Femur (tissue), 1 donor: ENCODE measurements around the gene EDC4.
"Not testable (repeated sequence)": the region's sequence is repeated elsewhere in the genome, so short reads cannot be mapped to it uniquely, and the experiment has no call there.

Experiments used
- DNase-seq: peaks from one replicate; pipeline ENCODE4 v3.0.0-alpha.2; 2017

The EDC4 gene

DNA sequence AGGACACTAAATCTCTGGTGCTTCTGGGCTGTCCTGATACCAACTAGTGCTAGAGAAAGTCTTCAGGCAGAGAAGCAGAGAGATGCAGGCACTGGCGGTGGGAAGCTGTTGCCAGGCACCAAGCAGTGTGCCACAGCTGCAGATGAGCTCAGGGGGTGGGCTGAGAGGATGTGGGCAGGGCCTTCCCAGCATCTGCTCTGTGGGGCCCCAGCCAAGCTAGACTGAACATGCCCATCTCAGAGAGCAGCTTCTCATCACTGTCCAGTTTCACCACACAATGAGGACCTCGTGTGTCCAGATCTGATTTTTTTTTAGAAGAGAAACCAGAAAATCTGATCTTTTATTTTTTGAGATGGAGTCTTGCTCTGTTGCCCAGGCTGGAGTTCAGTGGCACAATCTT, 37.3 kb downstream of the EDC4 start:
- peak; percentile 74 for DNase-seq

DNA sequence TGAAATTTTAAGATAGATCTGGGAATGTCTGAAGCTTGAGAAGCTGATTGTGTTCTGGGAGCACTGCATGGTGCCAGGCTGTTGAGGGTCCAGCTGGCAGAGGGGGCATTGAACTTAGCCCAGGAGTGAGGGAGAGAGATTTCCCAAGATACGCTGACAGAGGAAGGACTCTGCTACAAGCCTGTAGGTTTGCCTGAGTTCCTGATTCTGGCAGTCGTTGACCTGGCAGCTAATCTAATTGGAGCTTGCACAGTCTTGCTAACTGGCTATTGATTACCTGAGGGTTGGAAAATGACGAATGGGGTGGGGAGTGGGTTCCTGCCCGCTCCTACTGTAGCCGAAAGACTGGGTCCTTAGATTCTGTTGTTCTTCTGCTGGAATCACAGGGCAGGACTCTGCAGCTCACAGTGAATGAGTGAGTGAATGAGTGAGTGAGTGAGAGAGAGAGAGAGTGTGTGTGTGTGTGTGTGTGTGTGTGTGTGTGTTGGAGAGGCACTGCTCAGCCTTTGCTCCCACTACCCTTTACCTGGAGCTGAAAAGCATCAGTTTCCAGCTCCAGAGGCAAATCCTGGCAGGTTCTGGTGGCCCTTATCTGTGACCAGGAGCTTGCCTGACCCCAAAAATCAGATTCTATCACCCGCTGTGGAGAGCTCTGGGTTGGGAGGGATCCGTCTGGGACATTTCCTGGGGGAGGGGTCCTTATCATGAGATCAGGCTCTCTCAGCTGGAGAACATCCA, 42.1 kb downstream of the EDC4 start:
- no peak for DNase-seq

DNA sequence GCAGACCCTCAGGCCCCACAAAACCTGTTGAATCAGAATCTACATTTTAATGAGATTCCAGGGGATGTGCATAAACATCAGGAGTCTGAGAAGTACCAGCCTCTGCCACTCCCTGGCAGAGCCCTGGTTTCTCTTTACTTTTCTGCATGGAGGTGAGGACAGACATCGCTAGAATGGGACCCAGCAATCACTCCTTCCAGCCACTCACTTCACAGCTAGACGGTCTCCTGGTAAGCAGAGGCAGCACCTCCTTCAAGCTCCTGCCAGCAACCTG, 42.6 kb downstream of the EDC4 start:
- DNase-seq: not testable (repeated sequence)

DNA sequence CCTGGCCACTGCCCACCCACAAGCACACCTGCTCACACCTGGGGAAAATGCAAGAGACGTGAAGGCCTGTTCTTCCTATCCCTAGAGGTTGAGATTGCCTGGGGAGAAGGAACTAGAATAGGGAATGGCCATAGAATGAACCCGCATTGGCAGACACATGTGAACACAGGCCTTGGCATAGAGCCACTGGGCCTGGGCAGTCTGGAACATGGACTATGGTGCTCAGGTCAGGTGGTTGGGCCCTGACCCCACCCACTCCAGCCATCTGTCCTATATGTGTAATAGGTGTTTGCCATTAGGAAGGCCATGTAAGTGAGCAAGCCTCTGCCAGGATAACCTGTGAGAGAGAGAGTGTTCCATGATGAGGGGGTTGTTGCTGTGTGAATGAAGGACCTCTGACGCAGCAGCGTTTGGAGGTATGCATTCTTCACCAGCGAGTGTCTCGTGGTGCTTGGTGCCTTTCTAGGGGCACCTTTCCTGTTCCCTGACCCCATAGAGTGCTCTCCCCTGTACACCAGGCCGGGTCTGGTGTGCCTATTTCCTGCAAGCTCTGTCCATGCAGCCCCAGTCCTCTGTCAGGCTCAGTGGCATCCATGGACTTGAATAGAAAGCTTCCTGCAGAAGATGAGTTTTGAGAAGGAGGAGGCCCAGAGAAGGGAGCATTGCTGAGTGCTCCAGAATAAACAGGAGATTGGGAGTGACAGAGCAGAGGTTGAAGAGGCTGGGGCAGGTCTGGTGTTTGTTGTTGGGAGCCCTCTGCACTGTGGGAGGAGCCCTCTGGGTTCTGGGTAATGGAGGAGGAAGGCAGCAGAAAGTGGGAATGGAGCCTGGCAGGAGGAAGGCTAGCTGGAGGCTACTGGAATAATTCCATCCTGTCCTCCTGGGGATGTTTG, 43.2 kb downstream of the EDC4 start:
- DNase-seq: no peak

DNA sequence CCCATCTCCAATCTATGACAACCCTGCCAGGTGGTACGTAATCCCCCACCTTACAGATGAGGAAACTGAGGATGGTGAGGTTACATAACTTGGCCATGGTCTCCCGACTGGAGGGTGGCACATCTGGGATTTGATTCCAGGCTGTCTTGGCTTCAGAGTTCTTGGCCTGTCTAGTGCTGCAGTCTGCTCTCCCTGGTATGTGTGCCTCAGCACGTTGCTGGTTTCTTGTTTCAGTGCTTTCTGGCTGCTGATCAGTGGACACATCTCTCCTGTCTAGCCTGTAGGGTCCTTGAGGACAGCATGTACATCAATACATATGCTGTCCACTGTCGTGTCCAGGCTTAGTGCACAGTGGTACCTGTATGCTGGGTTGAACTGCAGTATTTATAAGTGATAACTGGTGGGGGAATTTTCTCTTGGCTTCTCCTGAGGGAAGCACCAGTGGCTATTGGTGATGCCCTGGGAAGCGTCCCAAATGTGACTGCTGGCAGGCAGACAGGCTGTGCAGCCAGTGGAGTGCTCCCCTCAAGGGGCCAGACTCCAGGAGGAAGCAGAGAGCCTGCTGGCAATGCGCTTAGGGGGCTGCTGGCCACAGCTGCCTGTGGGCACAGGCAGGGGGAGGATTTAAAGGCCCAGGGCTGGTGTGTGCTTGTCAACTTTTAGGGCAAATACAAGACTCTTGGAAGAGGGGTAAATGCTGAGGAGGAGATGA, 44.4 kb downstream of the EDC4 start:
- DNase-seq: peak; percentile 82

DNA sequence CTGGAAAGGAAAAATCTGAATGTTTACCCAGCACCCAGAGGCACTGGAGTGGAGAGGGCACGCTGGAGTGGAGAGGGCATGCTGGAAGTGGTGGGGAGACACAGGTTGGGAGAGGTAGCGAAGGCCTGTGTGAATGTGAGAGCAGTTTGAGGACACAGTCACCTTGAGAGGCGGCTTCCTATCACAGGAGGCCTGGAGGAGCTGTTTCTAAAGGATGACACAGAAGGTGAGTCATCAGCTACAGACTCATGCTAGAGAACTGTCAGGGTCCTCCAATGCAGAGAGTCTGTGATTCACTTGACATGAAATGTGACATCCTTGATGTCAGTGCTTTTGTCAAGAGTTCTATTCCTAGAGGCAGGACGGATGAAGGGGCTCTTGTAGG, 45.0 kb downstream of the EDC4 start:
- no peak for DNase-seq

DNA sequence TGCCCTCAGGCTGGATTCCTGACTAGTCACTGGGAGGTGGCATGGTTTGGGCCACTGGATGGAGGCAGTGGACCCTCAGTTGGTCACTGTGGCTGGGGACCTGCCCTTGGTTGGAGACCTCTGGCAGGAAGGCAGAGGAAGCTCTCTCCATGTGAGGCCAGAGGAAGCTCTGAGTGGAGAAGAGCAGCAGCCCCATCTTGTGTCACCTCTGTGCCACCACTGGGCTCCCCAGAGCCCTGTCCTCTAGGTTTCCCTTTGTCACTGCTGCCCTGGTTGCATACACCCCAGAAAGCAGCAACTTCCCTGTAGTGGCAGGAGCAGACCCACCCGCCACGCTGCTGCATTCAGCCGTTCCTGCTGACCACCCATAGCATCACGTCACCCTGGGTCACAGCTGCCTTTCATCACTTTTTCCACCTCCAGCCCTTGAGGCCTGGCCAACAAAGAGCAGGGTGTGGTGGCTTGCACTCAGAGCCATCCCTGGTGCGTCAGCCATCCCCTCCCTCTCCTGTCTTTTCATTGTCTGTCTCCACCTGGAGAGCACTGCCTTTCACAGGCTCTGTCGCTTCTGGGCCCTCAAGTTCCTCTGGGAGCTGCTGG, 46.9 kb downstream of the EDC4 start:
- peak; percentile 43 for DNase-seq

DNA sequence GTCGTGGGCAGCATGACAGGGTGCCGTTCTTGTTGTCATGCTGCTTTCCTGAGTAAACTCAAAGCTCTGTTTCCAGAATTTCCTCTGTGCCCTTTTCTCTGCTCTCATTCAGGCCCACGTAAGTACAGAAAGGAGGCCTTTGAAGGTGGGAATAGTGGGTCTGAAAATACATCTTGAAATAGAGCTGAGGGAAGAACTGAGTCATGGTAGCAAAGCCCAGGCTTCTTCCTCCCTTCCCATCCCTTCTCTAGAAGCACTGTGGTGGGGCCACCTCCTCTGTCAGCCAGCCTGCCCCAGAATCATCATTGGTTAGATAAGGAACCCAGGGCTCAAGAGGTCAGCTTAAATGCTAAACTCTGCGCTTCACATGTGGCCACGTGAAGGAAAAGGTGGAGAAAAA, 49.4 kb downstream of the EDC4 start:
- DNase-seq: no peak

DNA sequence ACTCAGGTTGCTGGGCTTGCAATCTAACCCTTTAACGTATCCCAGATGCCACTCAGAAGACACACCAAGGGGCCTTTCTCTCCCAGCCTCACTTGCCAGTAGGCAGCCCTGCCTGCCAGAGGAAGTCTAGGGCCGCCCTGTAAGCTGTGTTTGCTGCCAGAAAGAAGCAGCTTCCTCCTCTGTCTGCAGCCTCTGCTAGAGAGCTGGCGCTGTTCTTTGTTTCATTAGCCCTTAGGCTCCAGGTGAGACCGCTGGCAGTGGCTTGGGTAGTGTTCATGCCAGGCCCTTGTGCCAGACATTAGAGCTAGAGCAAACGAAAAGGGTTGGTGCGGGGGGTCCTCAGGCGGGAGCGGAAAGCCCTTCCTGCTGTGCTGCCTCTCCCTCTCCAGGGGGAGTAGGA, 49.9 kb downstream of the EDC4 start:
- no peak for DNase-seq

DNA sequence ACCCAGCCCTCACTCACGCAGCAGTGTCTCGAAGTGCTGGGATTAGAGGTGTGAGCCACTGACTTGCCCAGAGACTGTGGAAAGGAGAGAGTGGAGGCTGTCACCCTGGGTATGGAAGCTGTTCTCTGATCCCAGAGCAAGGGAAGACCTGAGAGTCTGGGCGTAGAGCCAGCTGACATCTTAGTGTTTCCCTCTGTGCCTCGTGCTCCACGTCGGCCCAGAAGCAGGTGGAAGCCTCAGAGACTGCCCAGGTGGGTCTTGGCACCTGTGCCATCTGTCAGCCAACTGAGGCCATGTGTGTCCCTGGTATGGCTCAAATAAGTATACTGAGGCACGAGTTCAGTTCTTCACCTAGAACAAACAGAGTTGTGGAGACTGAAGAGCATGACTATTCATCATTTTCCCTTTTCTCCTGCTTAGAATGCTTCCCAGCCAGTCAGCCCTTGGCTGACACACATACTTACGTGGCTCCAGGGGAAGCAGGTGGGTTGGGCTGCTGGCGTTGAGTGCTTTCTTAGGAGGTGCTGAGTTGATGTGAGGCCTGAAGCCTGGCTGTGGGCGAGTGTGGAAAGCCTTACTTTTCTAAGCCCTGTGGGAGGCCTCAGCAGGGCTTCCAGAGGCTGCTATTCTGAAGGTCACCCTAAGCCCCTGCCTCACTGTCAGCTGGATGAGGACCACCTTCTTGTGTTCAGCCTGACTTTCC, 50.7 kb downstream of the EDC4 start:
- DNase-seq: peak; percentile 43

DNA sequence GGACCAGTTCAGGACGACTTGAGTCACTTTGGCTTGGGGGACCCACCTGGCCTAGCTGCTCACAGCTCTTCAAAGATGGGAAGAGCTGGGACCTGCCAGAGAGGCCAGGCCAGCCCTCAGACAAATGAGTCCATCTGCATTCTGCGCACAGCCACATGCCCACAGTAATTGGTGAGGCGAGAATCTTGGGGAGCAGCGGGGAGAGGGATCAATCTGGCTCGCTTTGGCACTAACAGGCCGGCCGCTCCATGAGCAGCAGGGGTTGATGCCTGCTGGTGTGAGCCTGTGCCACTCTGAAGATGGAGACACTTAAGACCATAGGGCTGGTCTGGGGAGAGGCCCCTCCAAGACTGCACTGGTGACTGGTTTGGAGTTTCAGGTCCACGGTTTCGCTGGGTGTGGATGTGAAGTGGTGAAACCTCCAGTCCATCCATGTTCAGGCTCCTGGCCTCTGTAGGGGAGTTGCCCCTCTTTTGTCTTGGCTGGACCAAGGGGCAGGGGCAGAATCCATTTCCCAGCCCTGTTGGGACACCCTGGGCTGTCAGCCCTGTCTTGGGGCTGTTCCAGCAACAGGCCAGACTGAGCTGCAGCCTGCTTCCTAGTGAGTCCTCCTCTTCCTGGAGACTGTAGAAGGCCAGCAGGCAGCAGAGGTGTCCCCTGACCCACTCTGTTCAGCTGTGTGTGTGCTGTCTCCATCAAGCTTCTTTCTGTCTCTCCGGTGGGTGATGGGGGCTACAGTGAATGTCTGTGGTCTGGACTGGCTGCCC, 51.5 kb downstream of the EDC4 start:
- no peak for DNase-seq

DNA sequence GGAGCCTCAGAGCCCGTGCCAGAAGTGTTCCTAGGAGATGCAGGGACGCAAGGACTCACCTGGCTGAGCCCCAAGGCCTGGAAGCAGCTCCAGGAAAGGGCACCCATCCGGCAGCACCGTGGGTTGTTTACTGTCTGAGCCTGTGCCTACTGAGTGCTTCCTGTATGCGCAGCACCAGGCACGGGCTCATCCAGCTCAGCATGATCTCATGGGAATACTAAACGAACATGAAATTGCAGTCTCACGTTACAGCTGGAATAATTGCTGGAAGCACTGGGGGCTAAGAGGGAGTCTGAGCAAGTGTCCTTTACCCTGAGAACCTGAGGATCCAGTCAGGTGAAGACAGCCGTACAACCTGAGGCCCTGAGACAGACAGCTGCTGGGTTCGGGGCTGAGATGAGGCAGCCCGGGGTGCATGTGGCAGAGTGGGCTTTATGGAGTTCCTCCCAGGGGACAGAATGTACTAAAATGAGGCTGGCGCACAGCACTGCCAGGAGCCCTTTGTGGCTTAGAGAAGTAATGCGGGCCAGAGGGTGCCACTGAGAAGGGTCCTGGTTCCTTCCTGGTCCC, 53.4 kb downstream of the EDC4 start:
- peak; percentile 24 for DNase-seq

DNA sequence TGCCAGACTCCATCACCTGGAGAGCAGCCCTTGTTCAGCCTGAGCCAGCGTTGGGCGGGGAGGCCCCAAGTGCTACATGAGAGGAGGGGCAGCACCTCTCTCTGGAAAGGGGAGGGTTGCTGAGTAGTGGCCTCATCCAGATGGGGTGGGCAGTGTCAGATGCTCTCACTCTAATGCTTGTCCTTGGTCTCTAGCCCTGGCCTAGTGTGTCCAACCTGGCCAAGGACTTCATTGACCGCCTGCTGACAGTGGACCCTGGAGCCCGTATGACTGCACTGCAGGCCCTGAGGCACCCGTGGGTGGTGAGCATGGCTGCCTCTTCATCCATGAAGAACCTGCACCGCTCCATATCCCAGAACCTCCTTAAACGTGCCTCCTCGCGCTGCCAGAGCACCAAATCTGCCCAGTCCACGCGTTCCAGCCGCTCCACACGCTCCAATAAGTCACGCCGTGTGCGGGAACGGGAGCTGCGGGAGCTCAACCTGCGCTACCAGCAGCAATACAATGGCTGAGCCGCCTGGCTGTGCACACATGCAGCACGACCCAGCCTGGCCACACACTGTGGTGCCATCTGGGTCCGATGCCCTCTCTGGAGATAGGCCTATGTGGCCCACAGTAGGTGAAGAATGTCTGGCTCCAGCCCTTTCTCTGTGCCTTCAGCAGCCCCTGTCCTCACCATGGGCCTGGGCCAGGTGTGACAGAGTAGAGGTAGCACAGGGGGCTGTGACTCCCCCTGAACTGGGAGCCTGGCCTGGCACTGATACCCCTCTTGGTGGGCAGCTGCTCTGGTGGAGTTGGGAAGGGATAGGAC, 54.5 kb downstream of the EDC4 start:
- no peak for DNase-seq

DNA sequence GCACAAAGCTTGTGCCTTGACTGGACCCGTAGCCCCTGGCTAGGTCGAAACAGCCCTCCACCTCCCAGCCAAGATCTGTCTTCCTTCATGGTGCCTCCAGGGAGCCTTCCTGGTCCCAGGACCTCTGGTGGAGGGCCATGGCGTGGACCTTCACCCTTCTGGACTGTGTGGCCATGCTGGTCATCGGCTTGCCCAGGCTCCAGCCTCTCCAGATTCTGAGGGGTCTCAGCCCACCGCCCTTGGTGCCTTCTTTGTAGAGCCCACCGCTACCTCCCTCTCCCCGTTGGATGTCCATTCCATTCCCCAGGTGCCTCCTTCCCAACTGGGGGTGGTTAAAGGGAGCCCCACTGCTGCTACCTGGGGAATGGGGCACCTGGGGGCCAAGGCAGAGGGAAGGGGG, 55.3 kb downstream of the EDC4 start:
- no peak for DNase-seq

DNA sequence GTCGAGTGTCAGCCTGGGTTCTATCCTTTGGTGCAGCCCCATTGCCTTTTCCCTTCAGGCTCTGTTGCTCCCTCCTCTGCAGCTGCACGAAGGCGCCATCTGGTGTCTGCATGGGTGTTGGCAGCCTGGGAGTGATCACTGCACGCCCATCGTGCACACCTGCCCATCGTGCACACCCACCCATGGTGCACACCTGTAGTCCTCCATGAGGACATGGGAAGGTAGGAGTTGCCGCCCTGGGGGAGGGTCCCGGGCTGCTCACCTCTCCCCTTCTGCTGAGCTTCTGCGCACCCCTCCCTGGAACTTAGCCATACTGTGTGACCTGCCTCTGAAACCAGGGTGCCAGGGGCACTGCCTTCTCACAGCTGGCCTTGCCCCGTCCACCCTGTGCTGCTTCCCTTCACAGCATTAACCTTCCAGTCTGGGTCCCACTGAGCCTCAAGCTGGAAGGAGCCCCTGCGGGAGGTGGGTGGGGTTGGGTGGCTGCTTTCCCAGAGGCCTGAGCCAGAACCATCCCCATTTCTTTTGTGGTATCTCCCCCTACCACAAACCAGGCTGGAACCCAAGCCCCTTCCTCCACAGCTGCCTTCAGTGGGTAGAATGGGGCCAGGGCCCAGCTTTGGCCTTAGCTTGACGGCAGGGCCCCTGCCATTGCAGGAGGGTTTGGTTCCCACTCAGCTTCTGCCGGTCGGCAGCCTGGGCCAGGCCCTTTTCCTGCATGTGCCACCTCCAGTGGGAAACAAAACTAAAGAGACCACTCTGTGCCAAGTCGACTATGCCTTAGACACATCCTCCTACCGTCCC, 55.9 kb downstream of the EDC4 start:
- peak; percentile 80 for DNase-seq

DNA sequence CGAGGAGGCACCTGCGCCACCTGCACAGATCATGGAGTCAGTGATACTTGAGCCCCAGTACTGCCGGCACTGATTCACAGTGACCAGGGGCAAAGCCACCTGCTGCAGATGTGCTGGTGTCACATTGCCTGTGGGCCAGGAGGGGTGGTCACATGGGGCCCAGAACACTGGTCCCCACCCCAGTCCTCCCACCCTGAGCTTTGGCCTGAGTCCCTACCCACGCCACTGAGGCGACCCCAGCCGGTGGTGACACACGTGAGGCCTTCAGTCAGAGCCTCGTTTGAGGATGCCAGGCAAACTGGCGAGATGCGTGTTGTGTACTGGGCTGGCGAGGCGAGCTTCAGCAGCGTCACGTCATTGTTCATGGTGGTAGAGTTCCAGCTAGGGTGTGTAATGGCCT, 57.3 kb downstream of the EDC4 start:
- no peak for DNase-seq

DNA sequence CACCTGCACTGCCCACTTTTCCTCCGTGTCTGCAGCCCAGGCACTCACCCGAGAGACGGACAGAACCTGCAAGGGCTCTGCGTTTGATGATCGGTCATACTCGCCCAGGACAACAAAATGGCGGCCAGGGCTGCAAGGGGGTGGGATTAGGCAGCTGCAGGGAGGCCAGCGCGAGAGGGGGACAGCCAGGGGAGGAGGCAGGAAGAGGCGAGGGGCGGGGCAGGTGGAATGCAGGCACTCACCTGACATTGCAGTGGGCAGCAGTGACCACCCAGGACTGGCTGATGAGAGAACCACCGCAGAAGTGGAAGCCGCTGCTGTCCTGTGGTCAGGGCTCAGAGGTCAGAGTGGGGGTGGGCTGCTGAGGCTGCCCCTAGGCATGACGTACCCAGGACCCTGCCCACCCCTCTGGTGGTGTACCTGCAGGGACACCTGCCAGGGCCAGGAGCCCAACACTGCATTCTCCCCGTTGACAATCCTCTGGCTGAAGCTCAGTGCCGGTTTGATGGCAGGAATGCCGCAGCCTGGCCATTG, 57.9 kb downstream of the EDC4 start:
- no peak for DNase-seq
